ENCODE measurements around the gene LDB2.
"Not testable (repeated sequence)": the region's sequence is repeated elsewhere in the genome, so short reads cannot be mapped to it uniquely, and the experiment has no call there.

LDB2 gene

DNA sequence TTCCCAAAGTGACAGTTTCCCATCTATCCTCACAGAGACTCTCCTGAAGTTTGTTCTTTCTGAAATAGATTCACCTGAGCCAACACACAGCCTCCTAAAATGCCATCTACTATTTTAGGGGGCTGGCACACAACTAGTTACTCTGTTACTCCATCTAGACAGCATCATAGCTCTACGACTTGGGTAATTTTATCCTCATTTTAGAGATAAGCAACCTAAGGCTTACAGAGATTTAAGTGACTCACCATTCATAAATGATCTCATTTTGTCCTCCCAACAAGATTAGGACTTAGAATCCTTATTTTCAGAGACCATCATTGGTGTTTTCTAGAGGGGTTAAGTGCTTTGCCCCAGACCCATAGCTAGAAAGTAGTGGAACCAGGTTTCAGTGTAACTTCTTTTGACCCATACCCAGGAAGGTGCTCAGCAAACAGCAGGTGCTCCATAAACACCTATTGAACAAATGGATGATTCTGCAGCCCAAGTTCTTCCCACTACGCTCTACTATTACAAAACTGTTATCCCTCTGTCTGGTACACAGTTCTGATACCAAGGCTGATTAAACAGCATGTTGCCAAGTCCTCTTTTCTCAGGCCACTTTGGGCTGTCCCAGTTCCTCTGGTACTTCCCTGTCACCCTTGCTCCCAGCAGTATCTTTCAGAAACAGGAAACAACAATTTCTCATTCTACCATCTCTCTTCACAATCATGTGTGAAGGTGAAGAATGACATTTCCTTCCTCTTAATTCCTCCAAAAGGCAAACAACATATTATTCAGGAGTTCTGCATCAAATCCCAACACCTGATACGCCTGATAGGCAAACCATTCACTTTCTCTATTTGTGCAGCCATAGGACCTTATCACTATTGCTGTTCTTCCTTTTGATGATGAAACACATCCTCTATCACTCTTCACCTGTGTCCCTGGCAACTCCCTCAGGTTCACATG, 367.5 kb downstream of the LDB2 start:
- DNase-seq: no peak

DNA sequence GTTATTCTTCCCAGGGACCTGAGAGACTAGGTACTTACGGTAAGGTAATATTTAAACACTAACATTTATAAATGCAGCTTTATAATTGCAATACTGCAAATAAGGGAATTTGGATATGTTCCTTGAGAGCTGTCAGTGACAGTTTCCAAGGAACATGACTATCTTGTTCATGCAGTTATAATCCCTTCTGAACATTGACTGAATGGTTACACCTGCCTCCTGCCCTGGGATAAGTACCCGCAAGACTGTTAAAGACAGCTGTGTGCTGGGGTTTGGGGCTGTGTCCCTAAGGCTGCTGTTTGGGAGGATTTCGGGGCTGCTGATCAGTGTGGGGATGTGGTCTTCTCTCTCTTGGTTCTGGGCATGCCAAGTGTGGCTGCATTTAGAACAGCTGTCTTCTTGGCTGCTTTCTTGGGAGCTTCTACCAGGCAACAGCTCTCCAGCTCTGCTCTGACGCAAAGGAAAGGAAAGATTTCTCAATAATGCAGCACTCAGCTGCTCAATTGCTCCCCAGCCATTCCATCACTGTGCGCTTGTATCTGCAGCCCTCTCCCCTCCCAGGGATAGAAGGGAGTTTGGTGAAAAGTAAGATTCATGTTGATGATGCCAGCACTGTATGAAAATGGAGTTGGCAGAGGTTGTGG, 373.4 kb downstream of the LDB2 start:
- no peak for DNase-seq

DNA sequence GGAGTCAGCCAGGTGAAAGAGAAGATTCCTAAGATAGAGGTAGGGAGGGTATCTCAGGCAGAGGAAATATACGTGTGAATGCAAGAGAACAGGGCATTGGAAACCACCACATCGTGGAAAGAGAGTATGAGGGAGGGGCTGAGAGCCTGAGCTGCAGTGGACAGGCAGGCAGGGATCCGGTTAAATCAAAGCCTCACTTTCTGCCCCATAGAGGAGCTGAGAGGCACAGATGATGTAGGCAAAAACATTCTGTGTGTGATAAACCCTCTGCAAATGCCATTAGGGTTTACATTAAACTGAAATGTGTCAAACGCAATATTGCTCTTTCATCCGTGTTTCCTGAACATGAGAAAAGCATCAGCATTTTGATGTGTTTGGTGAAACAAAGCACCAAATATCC, 374.0 kb downstream of the LDB2 start:
- no peak for DNase-seq

DNA sequence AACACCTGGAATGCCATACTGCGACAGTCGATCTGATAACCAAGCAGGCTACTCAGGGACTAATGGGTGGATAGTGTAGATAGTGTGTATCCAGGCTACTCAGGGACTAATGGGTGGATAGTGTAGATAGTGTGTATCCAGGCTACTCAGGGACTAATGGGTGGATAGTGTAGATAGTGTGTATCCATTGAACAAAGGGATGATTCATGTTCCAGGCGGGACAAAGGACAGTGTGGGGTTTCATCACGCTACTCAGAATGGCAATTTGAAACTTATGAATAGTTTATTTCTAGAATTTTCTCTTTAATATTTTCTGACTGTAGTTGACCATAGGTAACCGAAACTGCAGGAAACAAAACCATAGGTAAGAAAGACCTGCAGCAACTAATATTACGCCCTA, 374.9 kb downstream of the LDB2 start:
- DNase-seq: not testable (repeated sequence)

DNA sequence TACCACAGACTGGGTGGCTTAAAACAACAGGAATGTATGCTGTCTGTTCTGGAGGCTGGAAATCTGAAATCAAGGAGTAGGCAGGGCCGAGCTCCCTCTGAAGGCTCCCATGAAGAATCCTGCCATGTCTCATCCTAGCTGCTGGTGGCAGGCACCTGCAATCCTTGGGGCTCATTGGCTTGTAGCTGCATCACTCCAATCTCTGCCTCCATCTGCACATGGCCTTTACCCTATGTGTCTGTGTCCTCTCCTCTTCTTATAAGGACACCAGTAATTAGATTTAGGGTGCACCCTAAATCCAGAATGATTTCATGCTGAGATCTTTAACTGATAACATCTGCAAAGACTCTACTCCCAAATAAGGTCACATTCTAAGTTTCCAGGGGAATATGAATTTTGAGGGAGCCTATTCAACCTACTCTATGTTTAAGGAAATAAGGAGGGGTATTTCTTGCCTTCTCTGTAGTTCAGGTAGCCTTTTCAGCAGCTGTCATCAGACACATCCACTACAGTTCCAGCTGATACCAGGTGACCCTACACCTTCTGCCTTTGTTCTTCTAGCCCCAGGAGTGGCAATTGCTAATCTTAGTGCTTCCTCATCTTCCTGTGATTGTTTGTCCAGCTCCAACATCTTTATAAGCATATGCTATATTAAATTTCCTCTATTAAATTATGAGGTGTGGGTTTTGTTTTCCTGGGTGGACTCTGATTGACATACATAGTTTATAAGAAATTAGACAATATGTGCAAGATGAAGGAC, 377.1 kb downstream of the LDB2 start:
- no peak for DNase-seq

DNA sequence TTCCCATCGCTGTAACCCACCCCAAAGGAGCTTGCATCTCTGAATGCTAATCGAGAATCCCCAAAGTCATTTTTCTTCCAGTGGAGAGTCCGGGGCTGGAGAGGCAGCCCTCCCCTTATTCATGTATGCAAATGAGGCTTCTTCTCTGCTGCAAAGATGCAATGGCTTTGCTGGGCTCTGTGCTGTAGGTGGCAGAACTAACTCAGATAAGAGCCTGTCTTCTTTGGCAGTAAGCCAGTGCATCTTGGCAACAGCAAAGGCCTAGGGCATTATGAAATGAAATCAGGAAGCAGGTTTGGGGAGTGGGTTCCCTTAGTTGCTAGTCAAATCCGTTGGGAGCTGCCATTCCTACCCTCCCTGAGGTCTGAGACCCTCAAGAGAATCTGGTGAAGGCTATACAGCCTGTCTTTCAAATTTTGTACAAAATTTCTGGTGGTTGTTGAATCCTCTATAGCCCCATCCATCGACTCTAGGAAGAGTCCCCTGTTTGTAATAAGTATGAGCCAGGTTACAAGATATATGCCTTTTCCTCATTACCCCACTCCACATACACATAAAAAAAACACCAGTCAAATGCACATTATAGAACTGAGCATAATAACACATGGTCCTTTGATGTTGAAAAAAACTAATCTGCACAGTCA, 381.5 kb downstream of the LDB2 start:
- DNase-seq: no peak

DNA sequence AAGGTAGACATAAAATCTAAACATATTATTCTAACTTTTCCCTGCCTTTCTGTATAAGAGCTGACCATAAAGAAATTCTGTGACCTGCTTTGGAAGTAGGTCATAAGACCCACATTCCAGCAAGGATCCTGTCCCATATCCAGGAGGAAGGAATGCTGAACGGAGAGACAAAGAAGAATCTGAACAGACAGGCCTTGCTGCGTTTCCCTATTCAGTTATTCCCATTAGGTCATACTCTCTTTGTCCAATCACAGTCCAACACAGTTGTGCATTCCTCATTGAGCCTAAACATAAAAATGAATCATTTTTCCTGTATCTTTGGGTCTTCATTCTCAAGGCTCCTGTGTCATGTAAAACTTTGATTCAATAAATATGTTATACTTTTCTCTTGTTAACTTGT, 384.6 kb downstream of the LDB2 start:
- DNase-seq: no peak

DNA sequence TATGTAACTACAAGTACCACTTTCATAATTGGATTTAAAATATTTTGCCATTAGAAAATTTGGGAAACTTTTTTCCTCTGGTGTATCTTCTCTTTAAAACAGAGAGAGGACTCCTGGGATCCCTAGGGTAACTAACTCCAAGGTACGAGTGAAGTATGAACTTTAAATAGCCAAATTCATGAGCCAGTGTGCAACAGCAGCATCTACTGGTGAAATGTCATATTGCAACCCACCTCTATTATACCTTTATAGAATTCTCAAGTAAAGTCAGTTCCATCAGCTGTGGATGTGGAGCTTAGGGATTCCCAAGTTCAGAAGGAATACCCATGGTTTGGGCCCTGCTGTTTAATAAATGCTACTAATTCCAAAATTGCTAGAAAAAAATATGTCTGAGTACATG, 389.5 kb downstream of the LDB2 start:
- DNase-seq: no peak

DNA sequence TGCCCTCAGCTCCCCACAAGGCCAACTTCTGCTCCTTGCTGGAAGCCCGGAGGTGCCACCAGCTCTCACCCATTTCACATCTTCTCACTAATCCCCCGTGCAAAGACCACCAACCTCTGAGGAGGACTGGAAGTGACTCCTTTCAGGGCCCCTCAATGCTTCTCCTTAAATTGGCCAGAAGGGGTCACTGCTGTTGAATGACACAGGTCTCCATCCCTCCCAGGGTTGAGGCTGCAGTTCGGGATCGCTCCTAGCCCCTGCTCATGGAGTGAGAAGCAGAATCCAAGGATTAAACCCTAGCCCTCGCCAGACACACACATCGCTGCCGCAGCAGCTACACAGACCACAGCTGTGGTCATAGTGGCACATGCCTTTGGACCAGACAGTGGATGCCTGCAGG, 392.7 kb downstream of the LDB2 start:
- DNase-seq: no peak

DNA sequence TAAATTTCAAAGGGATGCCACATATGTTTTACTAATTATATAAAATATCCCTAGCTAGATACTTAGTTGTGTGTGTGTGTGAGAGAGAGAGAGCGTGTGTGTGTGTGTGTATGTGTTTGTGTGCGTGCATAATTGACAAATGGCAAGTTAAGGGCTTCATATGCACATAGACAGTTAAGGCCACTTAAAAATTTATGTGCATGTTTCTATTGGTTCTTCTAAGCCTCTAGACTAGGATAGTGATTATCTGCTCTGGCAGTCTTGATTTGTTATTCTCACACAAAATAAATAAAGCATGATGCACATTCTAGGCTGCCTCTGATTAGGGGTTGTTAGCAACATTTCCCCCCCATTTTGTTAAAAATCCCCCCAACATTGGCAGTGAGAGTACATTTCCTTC, 393.2 kb downstream of the LDB2 start:
- DNase-seq: no peak

DNA sequence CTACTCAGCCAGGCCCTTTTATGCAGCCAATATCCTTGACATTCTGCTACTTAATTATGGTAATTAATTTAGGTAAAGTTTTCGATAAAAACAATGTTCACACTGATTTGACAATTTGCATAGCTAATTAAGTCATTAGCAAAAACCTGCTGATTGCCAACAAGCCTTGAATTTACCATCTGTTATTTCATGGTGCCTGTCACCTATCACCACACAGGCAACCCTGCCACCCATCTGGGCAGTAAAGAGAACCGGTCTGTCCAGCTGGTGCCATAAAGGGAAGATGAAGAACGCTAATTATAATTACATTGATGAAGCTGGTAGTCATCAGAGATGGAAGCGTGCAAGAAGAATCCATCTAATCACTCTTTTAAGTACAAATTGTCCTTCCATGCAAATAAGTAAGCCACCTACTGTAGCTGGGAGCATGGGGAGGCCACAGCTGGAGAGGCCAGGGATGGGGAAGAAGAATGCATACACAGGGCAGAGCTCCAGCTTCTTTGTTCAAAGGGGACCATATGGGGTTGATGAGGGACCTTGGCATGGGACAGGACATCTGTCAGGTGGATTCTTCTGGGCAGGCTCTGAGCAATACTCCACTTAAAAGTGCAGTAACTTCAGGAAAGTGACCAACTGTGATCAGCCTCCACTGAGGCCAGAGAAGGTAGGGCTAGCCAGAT, 394.9 kb downstream of the LDB2 start:
- DNase-seq: no peak

DNA sequence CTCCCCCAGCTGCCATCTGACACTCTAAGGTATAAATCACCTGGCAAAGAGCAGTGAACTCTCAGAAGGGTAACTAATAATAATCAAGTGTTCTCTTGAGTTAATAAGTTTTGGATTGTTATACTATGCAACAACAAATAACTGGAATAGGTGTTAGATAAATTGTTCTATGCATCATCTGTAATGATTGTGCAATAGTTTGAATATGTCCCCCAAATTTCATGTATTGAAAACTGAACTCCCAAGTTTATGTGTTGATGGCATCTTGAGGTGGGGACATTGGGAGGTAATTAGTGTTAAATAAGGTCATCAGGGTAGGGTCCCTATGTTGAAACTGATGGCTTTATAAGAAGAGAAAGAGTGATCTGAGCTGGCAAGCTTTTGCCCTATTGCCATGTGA, 399.5 kb downstream of the LDB2 start:
- no peak for DNase-seq

DNA sequence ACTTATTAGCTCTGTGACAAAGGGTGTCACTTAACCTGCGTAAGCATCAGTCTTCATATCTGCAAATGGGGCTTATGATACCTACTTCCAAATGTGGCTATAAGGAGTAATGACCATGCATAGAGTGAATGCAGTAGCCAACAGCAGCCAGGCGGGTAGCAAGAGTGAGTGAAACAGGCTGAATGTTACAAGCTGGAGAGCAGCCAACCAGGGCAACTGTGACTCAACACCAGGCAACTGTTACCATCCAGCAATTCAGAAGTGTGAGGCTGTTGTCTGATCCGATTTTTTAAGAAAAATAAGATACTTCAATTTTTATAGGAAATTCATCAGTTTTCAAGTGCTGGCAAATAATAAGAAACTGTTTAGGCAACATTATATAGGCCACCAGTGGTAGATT, 401.9 kb downstream of the LDB2 start:
- DNase-seq: no peak

DNA sequence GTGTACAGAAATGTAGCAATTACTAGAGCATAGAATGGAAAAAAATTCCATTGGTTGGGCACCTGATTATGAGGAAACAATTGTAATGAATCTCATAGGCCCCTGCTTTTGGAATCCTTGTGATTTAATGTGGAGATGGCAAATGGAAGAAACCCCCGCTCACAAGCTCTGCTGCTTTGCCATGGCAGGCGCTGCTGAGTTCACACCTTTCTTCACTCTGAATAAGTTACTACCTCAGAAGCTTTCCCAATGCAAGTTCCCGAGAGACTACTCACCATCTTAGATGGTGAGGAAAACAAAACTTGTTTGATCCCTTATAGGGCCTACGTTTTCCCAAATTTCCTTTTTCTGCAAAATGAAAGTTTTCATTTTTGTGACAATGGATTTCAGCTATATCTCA, 405.6 kb downstream of the LDB2 start:
- no peak for DNase-seq

DNA sequence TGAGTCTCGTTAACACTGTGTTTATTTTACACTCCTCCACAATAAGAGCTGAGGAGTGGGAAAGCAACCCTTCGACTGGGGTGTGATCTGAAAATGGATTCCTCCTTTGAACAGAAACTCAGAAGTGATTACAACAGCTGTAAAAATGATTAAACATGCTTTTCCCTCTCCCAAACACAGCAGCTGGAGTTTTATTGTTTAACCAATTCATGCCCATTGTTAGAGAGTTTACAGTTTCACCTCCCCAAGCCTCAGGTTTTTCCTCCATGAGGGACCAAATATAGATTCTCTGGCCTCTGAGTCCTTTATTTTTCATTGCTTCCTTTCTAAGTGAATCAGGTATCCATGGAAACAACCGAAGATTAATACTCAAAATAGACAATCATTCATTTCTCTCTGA, 409.2 kb downstream of the LDB2 start:
- no peak for DNase-seq

DNA sequence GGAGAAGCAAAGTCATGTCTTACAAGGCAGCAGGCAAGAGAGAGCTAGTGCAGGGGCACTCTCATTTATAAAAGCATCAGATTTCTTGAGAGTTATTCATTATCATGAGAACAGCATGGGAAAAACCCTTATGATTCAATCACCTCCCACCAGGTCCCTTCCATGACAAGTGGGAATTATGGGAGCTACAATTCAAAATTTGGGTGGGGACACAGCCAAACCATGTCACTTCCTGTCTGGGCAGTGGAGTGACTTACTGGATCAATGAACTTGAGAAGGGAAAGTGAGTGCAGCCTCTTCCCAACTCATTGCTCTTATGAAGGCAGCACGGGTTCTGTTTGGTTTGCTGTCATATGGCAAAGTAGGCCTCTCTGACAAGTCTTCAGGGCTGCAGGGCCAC, 410.4 kb downstream of the LDB2 start:
- no peak for DNase-seq

DNA sequence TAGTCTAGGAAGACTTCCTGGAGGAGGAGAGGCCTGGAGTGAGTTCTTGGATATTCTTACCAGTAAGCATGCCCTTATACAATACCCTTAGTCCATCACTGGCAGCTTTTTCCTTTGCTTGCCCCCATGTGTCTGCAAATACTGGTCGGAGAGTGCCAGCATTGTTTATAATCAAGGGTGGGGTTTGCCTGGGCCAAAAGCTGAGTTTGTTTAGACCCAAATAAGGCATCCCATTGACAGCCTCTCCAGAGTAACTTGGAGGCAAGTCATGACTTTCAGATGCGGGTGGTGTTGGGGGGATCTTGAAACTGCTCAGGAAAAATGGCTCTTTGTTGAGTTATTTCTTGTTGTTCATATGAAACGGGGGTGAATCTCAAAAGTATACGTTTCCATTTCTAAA, 413.7 kb downstream of the LDB2 start:
- no peak for DNase-seq

DNA sequence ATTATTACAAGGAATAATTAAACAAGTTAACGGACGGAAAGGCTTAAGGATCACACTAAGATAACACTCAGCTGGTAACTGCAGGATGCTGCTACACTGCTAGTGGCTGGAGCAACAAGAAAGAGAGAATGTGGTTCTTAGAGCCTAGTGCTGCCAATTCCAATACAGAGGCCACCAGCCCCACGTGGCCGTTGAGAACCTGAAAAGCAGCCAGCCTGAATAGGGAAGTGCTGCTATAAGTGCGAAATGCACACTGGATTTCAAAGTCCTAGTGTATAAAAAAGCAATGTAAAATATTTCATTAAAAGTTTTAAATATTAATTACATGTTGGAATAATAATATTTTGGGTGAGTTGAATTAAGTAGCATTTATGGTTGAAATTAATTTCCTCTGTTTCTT, 414.9 kb downstream of the LDB2 start:
- DNase-seq: no peak

DNA sequence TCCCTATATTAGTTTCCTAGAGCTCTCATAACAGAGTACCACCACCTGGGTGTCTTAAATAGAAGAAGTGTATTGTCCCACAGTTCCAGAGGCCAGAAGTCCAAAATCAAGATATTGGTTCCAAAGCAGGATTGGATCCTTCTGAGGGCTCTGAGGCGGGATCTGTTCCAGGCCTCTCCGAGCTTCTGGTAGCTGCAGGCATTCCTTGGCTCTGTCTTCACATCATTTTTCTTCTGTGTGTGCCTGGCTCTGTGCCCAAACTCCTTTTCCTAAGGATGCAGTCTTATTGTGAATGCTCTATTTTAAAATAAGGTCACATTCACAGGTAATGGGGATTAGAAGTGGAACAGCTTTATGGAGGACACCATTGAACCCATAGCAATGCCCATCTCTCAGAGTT, 418.4 kb downstream of the LDB2 start:
- no peak for DNase-seq

DNA sequence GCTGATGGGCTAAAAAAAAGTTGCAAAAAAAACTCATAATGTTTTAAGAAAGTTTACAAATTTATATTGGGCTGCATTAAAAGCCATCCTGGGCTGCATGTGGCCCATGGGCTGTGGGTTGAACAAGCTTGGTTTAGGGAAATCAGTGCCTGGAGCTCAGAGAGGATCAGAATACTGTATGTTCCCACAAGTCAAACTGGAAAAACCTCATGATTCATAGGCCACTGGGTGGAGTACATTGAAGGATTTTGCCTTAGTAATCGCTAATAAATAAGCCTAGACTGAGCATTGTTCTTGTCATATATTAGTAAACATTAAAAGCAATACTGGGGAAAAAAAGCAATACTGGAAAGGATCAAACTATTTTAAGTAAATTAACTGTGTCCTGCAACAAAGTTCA, 425.9 kb downstream of the LDB2 start:
- DNase-seq: no peak

DNA sequence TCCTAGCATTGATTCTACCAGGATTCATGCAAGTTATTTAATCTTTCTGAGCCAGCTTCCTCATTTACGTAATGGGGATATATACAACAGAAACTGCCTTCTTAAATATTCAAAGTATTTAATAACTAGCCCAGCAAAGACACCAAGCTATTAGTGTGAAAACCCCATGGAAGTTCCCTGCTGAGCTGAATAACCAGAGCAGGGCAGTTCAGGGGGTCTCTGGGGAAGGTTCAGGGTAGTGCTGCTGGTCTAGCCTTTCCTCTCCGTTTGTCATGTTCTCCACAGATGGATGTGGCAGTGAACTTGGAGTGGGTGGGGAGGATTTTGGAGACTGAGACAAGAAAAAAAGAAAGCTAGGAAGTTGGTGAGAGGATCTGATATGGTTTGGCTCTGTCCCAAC, 431.4 kb downstream of the LDB2 start:
- no peak for DNase-seq

DNA sequence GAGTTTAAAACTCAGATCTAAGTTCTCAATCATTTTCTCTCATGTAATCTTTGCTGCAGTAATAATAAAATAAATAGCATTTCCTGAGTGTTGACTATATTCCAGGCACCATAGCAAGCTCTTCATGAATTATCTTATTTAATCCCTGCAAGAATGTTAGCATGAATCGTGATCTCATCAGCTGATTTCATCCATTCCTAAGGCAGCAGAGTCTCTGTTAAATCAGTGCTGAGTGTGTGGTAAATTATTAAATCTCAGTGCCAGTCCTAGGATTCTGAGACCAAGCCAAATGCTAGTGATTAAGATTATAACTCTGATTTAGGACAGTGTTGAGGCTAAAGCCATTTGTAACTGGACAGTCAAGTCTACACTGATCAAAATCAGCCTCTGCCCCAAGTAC, 431.9 kb downstream of the LDB2 start:
- no peak for DNase-seq

DNA sequence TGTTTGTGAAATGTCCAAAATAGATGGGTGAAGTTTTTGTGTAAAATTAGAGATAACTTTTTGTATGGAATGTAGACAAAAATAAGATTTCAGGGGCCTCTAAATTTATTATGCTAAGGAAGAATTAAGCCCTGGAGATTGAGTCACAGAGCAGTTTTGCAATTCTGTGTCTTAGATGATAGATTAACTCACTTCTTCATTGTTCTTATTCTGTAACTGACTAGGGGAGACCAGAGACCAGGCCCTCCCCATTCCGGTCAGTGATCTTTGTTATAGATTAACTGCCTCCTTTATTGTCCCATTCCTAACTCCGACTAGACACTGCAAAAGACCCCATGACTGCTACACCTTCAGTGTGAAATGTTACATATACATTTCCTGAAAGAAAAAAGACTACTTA, 433.8 kb downstream of the LDB2 start:
- DNase-seq: no peak
